Kidney epithelial cell (primary cell): ENCODE measurements around the gene FOXL2NB. TPM values are rescaled to one million over a fixed set of nuclear protein-coding genes. Genes with fewer than 3 reads are reported as not detected.

Experiments
- DNase-seq: peaks from one replicate; pipeline ENCODE4 v3.0.0-alpha.2; 2010; ENCODE audit warnings: low read depth
- H3K27me3 ChIP-seq: 2 replicates; pipeline ENCODE4 v1.6.0; 2011; ENCODE audit warnings: low read length; ENCODE audit not compliant: control insufficient read depth, insufficient read depth
- H3K36me3 ChIP-seq: 2 replicates; pipeline ENCODE4 v1.5.1; 2011; ENCODE audit warnings: low read length; ENCODE audit not compliant: control insufficient read depth, insufficient read depth
- H3K4me3 ChIP-seq: 2 replicates; pipeline ENCODE4 v1.5.1; 2011; ENCODE audit warnings: low read depth, mild to moderate bottlenecking, control low read depth, low read length
- total RNA-seq: library from RNA; depleted of rRNA; stranded (reverse); fragments of >200 nt; gene quantifications from 2 replicates; pipeline ENCODE4 v1.2.3, GENCODE V29; 2015
- TF ChIP-seq, protein P1 (sequence below): IDR thresholded peaks from 2 replicates; pipeline ENCODE4 v1.5.1; 2011; ENCODE audit warnings: mild to moderate bottlenecking, moderate library complexity, low read length, control low read depth, inconsistent platforms; ENCODE audit not compliant: insufficient read depth, poor library complexity, severe bottlenecking

FOXL2NB gene
- total RNA-seq, 1 donor from 2014 or later = 2.2 TPM

DNA sequence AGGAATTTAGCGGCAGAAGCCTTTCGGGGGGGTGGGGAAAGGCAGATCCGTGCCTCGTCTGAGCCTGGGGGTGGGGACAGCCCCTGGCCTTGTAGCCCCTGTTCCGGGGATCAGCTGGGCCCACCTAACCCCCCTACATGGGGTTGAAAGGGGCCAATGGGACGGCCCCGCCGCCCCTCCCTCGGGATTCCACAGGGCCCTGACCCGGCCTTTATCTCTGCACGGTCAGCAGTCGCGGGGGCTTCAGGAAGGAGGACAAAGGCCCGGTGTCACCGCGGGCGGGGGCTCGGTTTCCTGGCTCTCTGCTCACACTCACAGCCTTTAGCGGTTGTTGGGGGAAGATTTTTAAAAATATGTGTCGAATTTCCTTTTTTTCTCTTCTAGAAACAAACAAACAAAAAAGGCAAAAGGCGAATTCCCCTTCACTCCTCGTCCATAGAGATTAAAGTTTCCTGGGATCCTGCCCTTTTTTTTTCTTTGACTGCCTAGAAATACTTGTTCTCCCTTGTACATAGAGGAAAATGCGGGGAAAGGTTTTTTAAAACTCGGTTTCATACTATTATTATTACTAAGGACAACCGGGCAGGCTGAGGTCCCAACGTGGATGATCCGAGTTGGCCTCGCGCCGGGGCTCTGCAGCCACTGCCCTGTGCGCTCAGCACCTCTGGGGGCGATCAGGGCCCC lies 8.0 kb upstream of the FOXL2NB start:
- Histone ChIP-seq H3K4me3 (no peak overlapping the region), H3K27me3 (peaks cover 82% of the 10 kb centered on the region), H3K36me3 (no peaks in the 10 kb centered on the region)
- no peak for DNase-seq
- TF ChIP-seq, protein P1, sequence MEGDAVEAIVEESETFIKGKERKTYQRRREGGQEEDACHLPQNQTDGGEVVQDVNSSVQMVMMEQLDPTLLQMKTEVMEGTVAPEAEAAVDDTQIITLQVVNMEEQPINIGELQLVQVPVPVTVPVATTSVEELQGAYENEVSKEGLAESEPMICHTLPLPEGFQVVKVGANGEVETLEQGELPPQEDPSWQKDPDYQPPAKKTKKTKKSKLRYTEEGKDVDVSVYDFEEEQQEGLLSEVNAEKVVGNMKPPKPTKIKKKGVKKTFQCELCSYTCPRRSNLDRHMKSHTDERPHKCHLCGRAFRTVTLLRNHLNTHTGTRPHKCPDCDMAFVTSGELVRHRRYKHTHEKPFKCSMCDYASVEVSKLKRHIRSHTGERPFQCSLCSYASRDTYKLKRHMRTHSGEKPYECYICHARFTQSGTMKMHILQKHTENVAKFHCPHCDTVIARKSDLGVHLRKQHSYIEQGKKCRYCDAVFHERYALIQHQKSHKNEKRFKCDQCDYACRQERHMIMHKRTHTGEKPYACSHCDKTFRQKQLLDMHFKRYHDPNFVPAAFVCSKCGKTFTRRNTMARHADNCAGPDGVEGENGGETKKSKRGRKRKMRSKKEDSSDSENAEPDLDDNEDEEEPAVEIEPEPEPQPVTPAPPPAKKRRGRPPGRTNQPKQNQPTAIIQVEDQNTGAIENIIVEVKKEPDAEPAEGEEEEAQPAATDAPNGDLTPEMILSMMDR = no peak

- H3K36me3 ChIP-seq = no peaks in the 10 kb centered on the region
- TF ChIP-seq, protein P1 = no peak
- peaks cover 86% of the 10 kb centered on the region for H3K27me3 ChIP-seq
- DNase-seq = no peak
- H3K4me3 ChIP-seq = no peak overlapping the region
These were observed 7.3 kb upstream of the FOXL2NB start for GRCh38 chr3:138939561-138940241.

- no peak overlapping the region for H3K4me3 ChIP-seq
- H3K27me3 ChIP-seq = peaks cover 94% of the 10 kb centered on the region
- TF ChIP-seq, protein P1 = no peak
- no peaks in the 10 kb centered on the region for H3K36me3 ChIP-seq
- no peak for DNase-seq
These were observed 6.6 kb upstream of the FOXL2NB start for GRCh38 chr3:138940446-138940845.

GRCh38 chr3:138941259-138941885 lies 5.6 kb upstream of the FOXL2NB start:
- DNase-seq = no peak
- Histone ChIP-seq H3K36me3 (no peaks in the 10 kb centered on the region), H3K4me3 (no peak overlapping the region), H3K27me3 (peaks cover 93% of the 10 kb centered on the region)
- TF ChIP-seq, protein P1 = peak; percentile 82

- Histone ChIP-seq H3K27me3 (peaks cover 93% of the 10 kb centered on the region), H3K36me3 (no peaks in the 10 kb centered on the region), H3K4me3 (no peak overlapping the region)
- no peak for DNase-seq
- TF ChIP-seq, protein P1 = no peak
These were observed 4.7 kb upstream of the FOXL2NB start for GRCh38 chr3:138942271-138942670.
